IPS DF 6.9 (cell line): Measurements from ENCODE around the gene FCHO1.

Experiments used
- DNase-seq: peaks from one replicate; pipeline ENCODE4 v3.0.0-alpha.2; 2013; ENCODE audit warnings: low read depth, low spot score
- H3K27ac ChIP-seq: one replicate; pipeline ENCODE4 v1.5.1; 2013; ENCODE audit warnings: low read length, control low read depth
- H3K27me3 ChIP-seq: 2 replicates; pipeline ENCODE4 v1.6.1; 2013; ENCODE audit warnings: mild to moderate bottlenecking, low read length; ENCODE audit not compliant: control insufficient read depth, insufficient read depth
- H3K36me3 ChIP-seq: 2 replicates; pipeline ENCODE4 v1.6.1; 2013; ENCODE audit warnings: low read length; ENCODE audit not compliant: control insufficient read depth, insufficient read depth
- H3K4me1 ChIP-seq: 2 replicates; pipeline ENCODE4 v1.6.1; 2013; ENCODE audit warnings: low read length; ENCODE audit not compliant: control insufficient read depth, insufficient read depth
- H3K4me3 ChIP-seq: 2 replicates; pipeline ENCODE4 v1.5.1; 2013; ENCODE audit warnings: mild to moderate bottlenecking, low read length
- H3K9me3 ChIP-seq: 2 replicates; pipeline ENCODE4 v1.6.1; 2013; ENCODE audit warnings: low read length, inconsistent platforms; ENCODE audit not compliant: control insufficient read depth, insufficient read depth
- WGBS: extraction: QIAGEN DNeasy Blood & Tissue Kit; methylation state at CpG from one replicate; pipeline ENCODE4 v1.1.7; 2013; ENCODE audit warnings: mixed read lengths, missing lambda C conversion rate; ENCODE audit not compliant: insufficient read length, insufficient coverage; 5-methylcytosine and 5-hydroxymethylcytosine counted together

Gene FCHO1, protein sequence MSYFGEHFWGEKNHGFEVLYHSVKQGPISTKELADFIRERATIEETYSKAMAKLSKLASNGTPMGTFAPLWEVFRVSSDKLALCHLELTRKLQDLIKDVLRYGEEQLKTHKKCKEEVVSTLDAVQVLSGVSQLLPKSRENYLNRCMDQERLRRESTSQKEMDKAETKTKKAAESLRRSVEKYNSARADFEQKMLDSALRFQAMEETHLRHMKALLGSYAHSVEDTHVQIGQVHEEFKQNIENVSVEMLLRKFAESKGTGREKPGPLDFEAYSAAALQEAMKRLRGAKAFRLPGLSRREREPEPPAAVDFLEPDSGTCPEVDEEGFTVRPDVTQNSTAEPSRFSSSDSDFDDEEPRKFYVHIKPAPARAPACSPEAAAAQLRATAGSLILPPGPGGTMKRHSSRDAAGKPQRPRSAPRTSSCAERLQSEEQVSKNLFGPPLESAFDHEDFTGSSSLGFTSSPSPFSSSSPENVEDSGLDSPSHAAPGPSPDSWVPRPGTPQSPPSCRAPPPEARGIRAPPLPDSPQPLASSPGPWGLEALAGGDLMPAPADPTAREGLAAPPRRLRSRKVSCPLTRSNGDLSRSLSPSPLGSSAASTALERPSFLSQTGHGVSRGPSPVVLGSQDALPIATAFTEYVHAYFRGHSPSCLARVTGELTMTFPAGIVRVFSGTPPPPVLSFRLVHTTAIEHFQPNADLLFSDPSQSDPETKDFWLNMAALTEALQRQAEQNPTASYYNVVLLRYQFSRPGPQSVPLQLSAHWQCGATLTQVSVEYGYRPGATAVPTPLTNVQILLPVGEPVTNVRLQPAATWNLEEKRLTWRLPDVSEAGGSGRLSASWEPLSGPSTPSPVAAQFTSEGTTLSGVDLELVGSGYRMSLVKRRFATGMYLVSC

DNA sequence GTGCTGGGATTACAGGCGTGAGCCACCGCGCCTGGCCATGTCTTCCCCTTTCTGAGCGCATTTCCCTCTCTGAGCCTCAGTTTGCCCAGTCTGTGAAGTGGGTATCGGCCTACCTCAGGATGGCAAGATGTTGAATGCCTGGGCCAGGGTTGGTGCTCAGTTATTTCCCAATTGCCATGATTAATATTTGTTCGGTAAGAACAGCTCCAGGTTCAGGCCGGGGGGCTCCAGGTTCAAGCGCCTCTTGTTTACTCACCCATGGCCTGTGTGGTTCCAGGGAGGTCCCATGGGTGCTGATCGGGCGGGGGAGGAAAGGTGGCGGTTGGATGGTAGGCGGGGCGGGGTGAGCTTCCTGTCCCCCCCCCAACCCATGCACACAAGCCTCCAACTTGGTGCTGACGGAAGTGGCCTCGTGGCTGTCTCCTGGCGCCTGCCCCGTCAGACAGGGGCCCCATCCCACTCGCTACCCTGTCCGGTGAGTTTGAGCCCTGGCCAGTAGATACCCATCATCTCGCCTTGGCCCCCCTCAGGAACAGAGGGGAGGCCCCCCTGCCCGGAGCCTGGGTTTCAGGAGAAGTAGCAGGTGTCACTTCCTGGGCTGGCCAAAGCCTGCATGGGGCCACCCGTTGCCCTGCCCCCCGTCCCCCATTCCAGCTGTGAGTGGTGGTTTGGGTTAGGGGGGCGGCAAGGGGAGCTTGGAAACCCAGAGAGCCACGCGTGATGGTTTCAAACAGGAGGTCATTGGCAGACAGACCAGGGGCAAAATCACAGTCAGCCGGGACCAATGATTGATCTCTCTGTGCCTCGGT, at the start of gene FCHO1:
Gene FCHO1 (plus strand): TSS at position 375 of the 809 bp plus-strand sequence. CDS start 3,688 bp downstream, outside the sequence.
- Histone ChIP-seq H3K9me3 (no peaks in the 10 kb centered on the region), H3K4me3 (no peak within 1 kb of the TSS), H3K27me3 (no peaks in the 10 kb centered on the region), H3K4me1 (no peaks in the 10 kb centered on the region), H3K36me3 (no peaks in the 10 kb centered on the region), H3K27ac (no peak within 1 kb of the TSS)
- DNase-seq = no peak
- no CpG with 5 or more reads among the region's 28 CpGs for WGBS

DNA sequence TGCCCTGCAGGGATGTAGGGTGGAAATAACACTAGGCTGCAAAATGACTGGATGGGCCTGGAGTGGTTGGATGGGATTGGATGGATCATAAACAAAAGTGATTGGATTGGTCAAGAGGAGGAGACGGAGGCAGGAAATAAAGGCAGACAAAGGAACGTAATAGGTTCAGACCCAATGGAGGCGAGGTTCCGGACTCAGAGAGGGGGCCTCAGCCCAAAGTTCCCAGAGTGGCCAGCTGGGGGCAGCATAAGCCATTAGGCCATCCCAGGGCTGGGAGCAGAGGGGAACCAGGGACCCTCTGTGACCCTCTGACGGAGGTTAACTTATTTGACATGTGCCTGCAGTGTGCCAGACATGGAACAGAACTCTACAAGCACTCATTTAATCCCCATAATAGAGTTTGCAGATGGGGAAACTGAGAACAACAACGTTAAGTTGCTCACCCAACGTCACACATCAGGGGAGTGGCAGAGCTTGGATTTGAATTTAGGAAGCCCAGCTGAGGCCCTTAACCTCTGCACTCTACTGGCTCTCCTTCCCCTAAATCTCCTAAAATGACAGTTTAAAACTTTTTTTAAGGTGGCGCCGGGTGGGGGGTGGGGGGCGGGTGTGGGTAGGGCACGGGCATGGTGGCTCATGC, 47.3 kb upstream of the FCHO1 start:
- no CpG with 5 or more reads among the region's 11 CpGs for WGBS
- Histone ChIP-seq H3K9me3 (no peaks in the 10 kb centered on the region), H3K4me3 (no peak overlapping the region), H3K27ac (no peak overlapping the region), H3K36me3 (no peaks in the 10 kb centered on the region), H3K4me1 (peaks cover 2% of the 10 kb centered on the region; the same call in 1 of the 2 replicates), H3K27me3 (no peaks in the 10 kb centered on the region)
- no peak for DNase-seq

DNA sequence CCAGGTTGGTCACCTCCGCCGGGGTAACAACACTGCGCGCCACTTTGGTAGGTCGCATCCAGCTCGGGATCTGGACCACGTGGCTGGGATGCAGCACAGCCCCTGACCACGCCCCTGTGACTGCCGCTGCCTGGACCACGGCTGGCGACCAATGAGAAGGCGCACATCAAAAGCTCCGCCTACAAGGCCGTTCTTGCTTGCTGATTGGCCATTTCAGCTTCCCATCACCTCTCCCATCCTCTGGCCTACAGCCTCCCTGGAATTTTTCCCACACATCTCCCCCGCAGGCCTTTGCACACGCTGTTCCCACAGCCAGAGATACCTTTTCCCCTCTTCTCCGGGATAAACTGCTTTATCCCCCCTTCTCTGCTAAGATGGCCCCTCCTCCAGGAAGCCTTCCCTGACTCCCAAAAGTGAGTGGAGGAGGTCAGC, 44.5 kb upstream of the FCHO1 start:
- Histone ChIP-seq H3K27me3 (no peaks in the 10 kb centered on the region), H3K36me3 (no peaks in the 10 kb centered on the region), H3K4me3 (no peak overlapping the region), H3K9me3 (no peaks in the 10 kb centered on the region), H3K4me1 (peaks cover 2% of the 10 kb centered on the region; the same call in 1 of the 2 replicates), H3K27ac (no peak overlapping the region)
- WGBS = no CpG with 5 or more reads among the region's 17 CpGs
- DNase-seq = no peak

DNA sequence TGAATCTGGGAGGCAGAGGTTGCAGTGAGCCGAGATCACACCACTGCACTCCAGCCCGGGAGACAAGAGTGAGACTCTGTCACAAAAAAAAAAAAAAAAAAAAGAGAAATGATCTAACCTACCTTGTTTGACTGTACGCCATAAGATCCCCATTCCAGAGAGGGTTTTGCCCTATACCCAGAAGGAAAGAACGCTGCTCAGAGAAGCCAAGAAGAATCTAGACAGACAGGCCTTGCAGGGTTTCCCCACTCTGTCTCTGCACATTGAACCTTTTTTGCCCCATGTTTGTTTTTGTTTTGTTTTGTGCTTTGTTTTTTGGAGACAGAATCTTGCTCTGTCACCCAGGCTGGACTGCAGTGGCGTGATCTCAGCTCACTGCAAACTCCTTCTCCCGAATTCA, 39.4 kb upstream of the FCHO1 start:
- no peaks in the 10 kb centered on the region for H3K4me1 ChIP-seq
- DNase-seq = no peak
- no peak overlapping the region for H3K4me3 ChIP-seq
- no peak overlapping the region for H3K27ac ChIP-seq
- H3K9me3 ChIP-seq = no peaks in the 10 kb centered on the region
- WGBS = no CpG with 5 or more reads among the region's 6 CpGs
- no peaks in the 10 kb centered on the region for H3K27me3 ChIP-seq
- no peaks in the 10 kb centered on the region for H3K36me3 ChIP-seq

DNA sequence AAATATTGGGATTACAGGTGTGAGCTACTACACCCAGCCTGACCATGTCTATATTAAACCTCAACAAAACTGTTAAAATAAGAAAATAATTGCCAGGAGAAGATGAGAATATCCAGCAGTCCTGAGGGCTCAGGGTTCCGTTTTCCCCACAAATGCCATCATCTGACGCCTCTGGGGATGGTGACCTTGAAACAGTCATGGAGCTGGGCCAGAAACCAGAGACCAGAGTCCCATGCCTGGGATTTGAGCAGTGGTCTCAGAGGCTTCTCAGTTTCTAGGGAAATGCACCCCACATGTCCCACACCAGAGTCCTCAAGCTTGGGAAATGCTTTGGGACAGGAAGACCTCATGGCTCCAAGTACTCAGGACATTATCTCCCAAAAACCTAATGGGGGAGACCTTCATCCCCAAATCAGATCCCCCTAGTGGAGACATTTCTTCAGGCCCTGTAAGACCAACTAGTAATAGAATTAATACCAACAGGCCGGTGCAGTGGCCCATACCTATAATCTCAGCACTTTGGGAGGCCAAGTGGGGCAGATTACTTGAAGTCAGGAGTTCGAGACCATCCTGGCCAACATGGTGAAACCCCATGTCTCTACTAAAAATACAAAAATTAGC, 34.9 kb upstream of the FCHO1 start:
- Histone ChIP-seq H3K9me3 (no peaks in the 10 kb centered on the region), H3K36me3 (peaks cover under 1% of the 10 kb centered on the region), H3K27me3 (no peaks in the 10 kb centered on the region), H3K4me3 (no peak overlapping the region), H3K27ac (no peak overlapping the region), H3K4me1 (peaks cover 10% of the 10 kb centered on the region)
- no peak for DNase-seq
- no CpG with 5 or more reads among the region's 4 CpGs for WGBS

DNA sequence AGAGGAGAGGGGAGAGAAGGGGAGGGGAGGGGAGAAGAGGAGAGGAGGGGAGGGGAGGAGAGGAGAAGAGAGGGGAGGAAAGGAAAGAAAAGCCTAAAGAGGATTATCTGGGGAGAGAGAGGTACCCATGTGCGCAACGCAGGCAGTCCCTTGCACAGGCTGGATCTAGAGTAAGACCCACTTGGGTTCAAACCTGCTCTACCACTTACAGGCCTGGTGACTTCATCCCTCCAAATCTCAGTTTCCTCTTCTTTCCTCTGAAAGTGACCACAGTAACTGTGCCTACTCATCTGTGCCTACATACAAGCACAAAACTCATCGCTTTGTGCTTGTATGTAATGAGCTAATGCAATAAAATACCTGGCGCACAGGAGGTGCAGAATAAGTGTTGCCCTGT, 32.7 kb upstream of the FCHO1 start:
- H3K27me3 ChIP-seq = no peaks in the 10 kb centered on the region
- no peak overlapping the region for H3K27ac ChIP-seq
- peaks cover 10% of the 10 kb centered on the region for H3K4me1 ChIP-seq
- no peak for DNase-seq
- peak overlapping the region; percentile 68; the same call in 1 of the 2 replicates for H3K4me3 ChIP-seq
- H3K36me3 ChIP-seq = peaks cover 8% of the 10 kb centered on the region
- no peaks in the 10 kb centered on the region for H3K9me3 ChIP-seq
- no CpG with 5 or more reads among the region's 4 CpGs for WGBS

- Histone ChIP-seq H3K4me3 (peak within 1 kb of the TSS; percentile 68), H3K9me3 (no peaks in the 10 kb centered on the region), H3K36me3 (peaks cover 9% of the 10 kb centered on the region), H3K27ac (no peak within 1 kb of the TSS), H3K4me1 (peaks cover 10% of the 10 kb centered on the region), H3K27me3 (no peaks in the 10 kb centered on the region)
- DNase-seq = no peak
- WGBS = no CpG with 5 or more reads among the region's 53 CpGs
Observed at GRCh38 chr19:17718947-17719711, 32.1 kb upstream of the FCHO1 start, which contains the start of gene MAP1S. TSS of gene MAP1S (plus strand) at chr19:17719480. CDS start at chr19:17719503, 23 bp downstream.

DNA sequence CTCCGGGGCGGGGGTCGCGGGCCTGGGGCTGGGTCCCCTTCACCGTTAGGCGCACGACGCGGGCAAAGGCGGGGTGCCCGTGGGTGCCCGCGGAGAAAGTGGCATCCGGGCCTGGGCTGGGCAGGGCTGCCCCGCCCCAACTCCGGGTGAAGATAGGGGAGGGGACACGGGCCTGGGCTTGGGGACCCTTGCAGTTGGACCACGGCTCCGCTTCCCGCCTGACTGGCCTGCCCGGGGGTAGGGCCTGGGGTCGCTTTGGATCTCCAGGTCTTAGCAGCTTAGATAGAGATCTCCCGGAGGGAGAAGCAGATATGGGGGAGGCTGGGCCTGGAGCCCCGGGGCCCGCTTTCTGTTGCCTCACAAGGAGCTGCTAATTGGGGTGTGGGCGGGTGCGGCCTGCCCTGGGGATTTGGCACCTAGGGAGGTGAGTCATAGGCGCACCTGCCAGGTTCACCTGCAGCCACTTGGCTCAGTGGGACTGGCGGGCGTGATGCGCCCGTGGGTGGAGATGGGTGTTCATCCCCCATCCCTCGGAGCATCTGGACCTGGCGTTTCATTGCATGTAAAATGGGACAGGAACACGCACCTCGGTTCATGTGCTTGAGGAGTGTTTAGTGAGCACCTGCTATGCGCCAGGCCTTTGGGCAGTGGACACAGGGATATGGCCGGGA, 31.4 kb upstream of the FCHO1 start:
- Histone ChIP-seq H3K9me3 (no peaks in the 10 kb centered on the region), H3K36me3 (peaks cover 12% of the 10 kb centered on the region), H3K4me1 (peaks cover 10% of the 10 kb centered on the region), H3K27me3 (no peaks in the 10 kb centered on the region), H3K4me3 (peak overlapping the region; percentile 68), H3K27ac (no peak overlapping the region)
- DNase-seq = no peak
- no CpG with 5 or more reads among the region's 38 CpGs for WGBS
